Testis (tissue), 2 donors: Measurements from ENCODE around the gene RPS6KB1.

Source experiments
- CTCF ChIP-seq, 3 experiments: fragments of 450-650 bp in 2 of 3; fragments of 200-600 bp in 1 of 3; sonication (generic) in 1 of 3; IDR thresholded peaks; one replicate each; pipeline ENCODE4 v1.5.1; 2016 to 2019; ENCODE audit warnings: antibody characterized with exemption in 3 of 3, mild to moderate bottlenecking in 2 of 3, moderate library complexity in 1 of 3
- POLR2A ChIP-seq: fragments of 450-650 bp; IDR thresholded peaks from one replicate; pipeline ENCODE4 v1.6.1; 2017; ENCODE audit warnings: antibody characterized with exemption, mild to moderate bottlenecking, moderate library complexity

- TF ChIP-seq CTCF (IDR thresholded peaks at IDR 0.05), result no peak
- no peak for TF ChIP-seq POLR2A
Observed at GRCh38 chr17:59846394-59847165, 46.3 kb upstream of the RPS6KB1 start.
